ACC112 (cell line): ENCODE results near the gene PDE2A.

Experiments
- H2AFZ ChIP-seq: fragments of 200-600 bp; sonication (generic); one replicate; pipeline ENCODE4 v1.6.0; 2017; ENCODE audit warnings: antibody characterized with exemption, low read length; ENCODE audit not compliant: unreplicated experiment
- H3K27ac ChIP-seq: fragments of 200-600 bp; sonication (generic); 2 replicates; pipeline ENCODE4 v1.5.1; 2014; ENCODE audit warnings: low read depth, mild to moderate bottlenecking, antibody characterized with exemption, low read length, moderate library complexity
- H3K27me3 ChIP-seq: fragments of 200-600 bp; sonication (generic); 2 replicates; pipeline ENCODE4 v1.6.1; 2014; ENCODE audit warnings: mild to moderate bottlenecking, antibody characterized with exemption, low read length, moderate library complexity, mixed read lengths; ENCODE audit not compliant: insufficient read depth
- H3K36me3 ChIP-seq: fragments of 200-600 bp; sonication (generic); 2 replicates; pipeline ENCODE4 v1.6.1; 2016; ENCODE audit warnings: mild to moderate bottlenecking, antibody characterized with exemption, low read length, moderate library complexity, mixed read lengths; ENCODE audit not compliant: insufficient read depth
- H3K4me1 ChIP-seq: fragments of 200-600 bp; sonication (generic); one replicate; pipeline ENCODE4 v1.6.1; 2016; ENCODE audit warnings: low read length, mixed read lengths; ENCODE audit not compliant: insufficient read depth, unreplicated experiment, control insufficient read depth
- H3K4me3 ChIP-seq: fragments of 200-600 bp; sonication (generic); 2 replicates; pipeline ENCODE4 v1.5.1; 2014; ENCODE audit warnings: mild to moderate bottlenecking, low read depth, low read length
- H3K79me2 ChIP-seq: fragments of 200-600 bp; sonication (generic); one replicate; pipeline ENCODE4 v1.6.0; 2016; ENCODE audit warnings: low read length; ENCODE audit not compliant: control insufficient read depth, unreplicated experiment, insufficient read depth

Gene PDE2A

GRCh38 chr11:72704783-72705265 lies 30.6 kb upstream of the PDE2A start:
- H3K4me1 ChIP-seq = peaks cover 18% of the 10 kb centered on the region
- H3K27ac ChIP-seq = no peak overlapping the region
- no peak overlapping the region for H3K4me3 ChIP-seq
- H3K36me3 ChIP-seq = peaks cover 4% of the 10 kb centered on the region; the same call in 1 of the 2 replicates
- no peak overlapping the region for H2AFZ ChIP-seq
- no peaks in the 10 kb centered on the region for H3K79me2 ChIP-seq
- no peaks in the 10 kb centered on the region for H3K27me3 ChIP-seq

DNA sequence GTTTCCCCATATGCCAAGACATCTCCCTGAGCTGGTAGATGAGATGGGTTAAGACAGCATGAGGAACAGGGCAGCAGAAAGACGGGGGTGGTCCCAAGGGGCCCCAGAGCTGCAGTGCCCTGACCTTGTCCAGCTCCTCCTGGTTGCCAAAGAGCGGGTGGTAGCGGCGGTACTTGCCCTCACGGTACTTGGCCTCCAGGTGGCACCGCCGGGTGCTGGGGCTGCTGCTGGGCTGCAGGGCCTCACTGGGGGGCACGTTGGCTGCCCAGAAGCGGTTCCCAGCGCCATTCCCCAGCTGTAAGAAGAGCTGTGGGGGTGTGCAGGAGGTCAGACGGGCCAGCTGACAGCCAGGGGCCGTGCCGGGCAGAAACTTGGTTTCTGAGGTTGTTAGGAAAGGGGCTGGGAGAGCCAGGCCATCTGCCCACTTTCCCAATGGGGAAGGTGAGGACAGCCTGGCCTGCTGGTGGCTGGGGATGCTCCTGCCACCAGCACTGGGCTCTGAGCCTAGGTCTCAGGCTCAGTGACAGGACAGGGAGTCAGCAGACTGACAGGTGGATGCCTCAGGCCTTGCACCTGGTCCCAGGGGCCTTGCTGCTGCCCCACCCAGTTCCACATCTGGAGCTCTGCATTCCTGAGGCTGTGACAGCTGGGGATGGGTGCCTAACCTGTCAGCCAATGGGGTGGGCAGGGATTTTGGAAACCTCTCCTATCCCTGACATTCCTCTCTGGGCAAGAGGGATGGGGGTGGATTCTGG lies 30.0 kb upstream of the PDE2A start:
- Histone ChIP-seq H3K4me1 (peaks cover 18% of the 10 kb centered on the region), H3K79me2 (no peaks in the 10 kb centered on the region), H3K4me3 (no peak overlapping the region), H2AFZ (no peak overlapping the region), H3K36me3 (peaks cover 4% of the 10 kb centered on the region; the same call in 1 of the 2 replicates), H3K27me3 (no peaks in the 10 kb centered on the region), H3K27ac (no peak overlapping the region)

DNA sequence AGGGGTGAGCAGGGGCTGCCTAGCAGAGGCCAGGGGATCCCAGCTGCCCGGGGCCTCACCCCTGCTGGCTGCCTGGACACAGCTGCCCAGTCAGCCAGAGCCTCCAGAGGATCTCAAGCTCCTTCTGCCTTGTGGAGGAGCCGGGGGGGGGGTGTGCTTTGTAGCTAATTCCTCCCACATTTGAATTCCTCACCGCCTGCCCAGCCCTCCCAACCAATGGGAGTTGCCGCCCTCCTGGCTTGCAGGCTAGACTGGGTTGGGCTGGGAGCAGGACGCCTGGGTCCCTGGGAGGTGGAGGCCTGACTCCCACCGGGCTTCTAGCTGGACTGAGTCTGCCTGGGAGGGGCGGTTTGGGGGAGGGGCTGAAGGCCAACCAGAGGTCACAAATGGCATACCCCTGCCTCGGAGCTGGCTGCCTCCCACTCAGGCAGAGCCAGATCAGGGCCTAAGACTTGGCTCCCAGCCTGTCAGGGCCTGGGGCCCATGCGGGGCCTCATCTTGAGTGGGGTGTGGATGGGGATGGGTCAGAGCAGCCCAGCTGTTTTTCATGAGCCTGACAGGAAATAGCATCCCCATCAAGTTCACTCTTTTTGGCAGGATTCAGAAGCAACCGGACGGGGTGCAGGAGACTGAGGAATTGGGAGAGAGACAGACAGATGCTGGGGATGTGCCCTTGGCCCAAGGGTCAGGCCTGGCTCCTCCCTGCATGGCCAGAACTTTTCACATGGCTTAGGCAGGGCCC lies 29.2 kb upstream of the PDE2A start:
- H3K4me3 ChIP-seq = no peak overlapping the region
- peaks cover 18% of the 10 kb centered on the region for H3K4me1 ChIP-seq
- no peaks in the 10 kb centered on the region for H3K79me2 ChIP-seq
- H3K27ac ChIP-seq = no peak overlapping the region
- H3K36me3 ChIP-seq = peaks cover 4% of the 10 kb centered on the region; the same call in 1 of the 2 replicates
- no peaks in the 10 kb centered on the region for H3K27me3 ChIP-seq
- H2AFZ ChIP-seq = no peak overlapping the region

- H2AFZ ChIP-seq = no peak overlapping the region
- no peaks in the 10 kb centered on the region for H3K27me3 ChIP-seq
- no peak overlapping the region for H3K4me3 ChIP-seq
- peaks cover 4% of the 10 kb centered on the region; the same call in 1 of the 2 replicates for H3K36me3 ChIP-seq
- H3K27ac ChIP-seq = no peak overlapping the region
- no peaks in the 10 kb centered on the region for H3K79me2 ChIP-seq
- H3K4me1 ChIP-seq = peaks cover 18% of the 10 kb centered on the region
These were observed 28.5 kb upstream of the PDE2A start for GRCh38 chr11:72702577-72703241.

DNA sequence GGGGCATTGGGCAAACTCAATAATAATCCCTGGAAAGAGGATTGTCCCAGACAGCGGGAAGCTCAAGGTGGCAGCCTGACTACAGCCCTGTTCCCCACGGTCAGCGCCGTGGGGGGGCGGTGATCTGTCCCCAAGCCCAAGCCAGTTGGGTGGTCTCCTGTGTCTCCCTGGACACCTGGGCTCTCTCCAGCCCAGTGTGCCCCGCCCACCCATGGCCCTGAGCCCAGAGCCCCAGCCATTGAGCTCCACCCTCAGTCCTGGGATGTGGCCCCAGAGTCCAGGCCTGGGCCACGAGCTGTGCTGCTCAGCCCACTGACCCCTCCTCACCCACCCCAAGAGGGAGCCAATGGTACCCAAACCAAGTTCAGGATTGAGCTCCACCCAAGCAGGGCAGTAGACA lies 27.9 kb upstream of the PDE2A start:
- Histone ChIP-seq H2AFZ (no peak overlapping the region), H3K4me3 (no peak overlapping the region), H3K79me2 (no peaks in the 10 kb centered on the region), H3K4me1 (peaks cover 18% of the 10 kb centered on the region), H3K36me3 (peaks cover 4% of the 10 kb centered on the region; the same call in 1 of the 2 replicates), H3K27me3 (no peaks in the 10 kb centered on the region), H3K27ac (no peak overlapping the region)

GRCh38 chr11:72701466-72701865 lies 27.2 kb upstream of the PDE2A start:
- Histone ChIP-seq H3K4me1 (peaks cover 18% of the 10 kb centered on the region), H3K27ac (no peak overlapping the region), H3K27me3 (no peaks in the 10 kb centered on the region), H2AFZ (no peak overlapping the region), H3K36me3 (peaks cover 7% of the 10 kb centered on the region; the same call in 1 of the 2 replicates), H3K4me3 (no peak overlapping the region), H3K79me2 (no peaks in the 10 kb centered on the region)

DNA sequence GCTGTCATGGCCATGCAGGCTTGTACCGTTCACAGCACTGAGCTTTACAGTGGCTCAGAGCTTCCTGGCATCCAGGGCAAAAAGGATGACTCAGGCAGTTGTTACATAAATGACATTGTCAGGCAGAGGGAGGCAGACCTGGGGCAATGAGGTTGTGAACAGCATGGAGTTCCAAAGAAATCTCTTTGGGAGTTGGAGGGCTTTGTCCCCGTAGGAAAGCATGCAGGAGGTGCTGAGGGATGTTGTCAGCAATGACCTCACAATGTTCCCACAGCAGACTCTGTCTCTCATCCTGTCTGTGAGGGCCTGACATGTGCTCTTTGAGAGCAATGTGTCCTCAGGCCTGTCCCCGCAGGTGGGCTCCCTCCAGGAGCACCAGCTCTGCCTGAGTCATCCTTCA lies 25.9 kb upstream of the PDE2A start:
- H3K4me1 ChIP-seq = peaks cover 18% of the 10 kb centered on the region
- no peak overlapping the region for H2AFZ ChIP-seq
- H3K79me2 ChIP-seq = no peaks in the 10 kb centered on the region
- no peaks in the 10 kb centered on the region for H3K27me3 ChIP-seq
- no peak overlapping the region for H3K27ac ChIP-seq
- peaks cover 9% of the 10 kb centered on the region; the same call in 1 of the 2 replicates for H3K36me3 ChIP-seq
- H3K4me3 ChIP-seq = no peak overlapping the region

- Histone ChIP-seq H3K4me1 (peaks cover 5% of the 10 kb centered on the region), H2AFZ (no peak overlapping the region), H3K4me3 (no peak overlapping the region), H3K36me3 (peaks cover 25% of the 10 kb centered on the region; the same call in 1 of the 2 replicates), H3K79me2 (no peaks in the 10 kb centered on the region), H3K27ac (no peak overlapping the region), H3K27me3 (no peaks in the 10 kb centered on the region)
These were observed 23.6 kb upstream of the PDE2A start for GRCh38 chr11:72697814-72698213.

- H3K4me3 ChIP-seq = no peak overlapping the region
- H3K79me2 ChIP-seq = no peaks in the 10 kb centered on the region
- peaks cover 25% of the 10 kb centered on the region; the same call in 1 of the 2 replicates for H3K36me3 ChIP-seq
- H3K27ac ChIP-seq = no peak overlapping the region
- H3K4me1 ChIP-seq = peaks cover 5% of the 10 kb centered on the region
- H2AFZ ChIP-seq = no peak overlapping the region
- no peaks in the 10 kb centered on the region for H3K27me3 ChIP-seq
These were observed 22.9 kb upstream of the PDE2A start for GRCh38 chr11:72696866-72697700.

GRCh38 chr11:72695354-72695753 lies 21.1 kb upstream of the PDE2A start:
- Histone ChIP-seq H2AFZ (no peak overlapping the region), H3K79me2 (no peaks in the 10 kb centered on the region), H3K27me3 (no peaks in the 10 kb centered on the region), H3K4me1 (peaks cover 2% of the 10 kb centered on the region), H3K36me3 (peaks cover 21% of the 10 kb centered on the region; the same call in 1 of the 2 replicates), H3K4me3 (no peak overlapping the region), H3K27ac (no peak overlapping the region)
